PC-3 (cell line): ENCODE measurements around the gene PRDM10. TPM values are rescaled to one million over a fixed set of nuclear protein-coding genes. Genes with fewer than 3 reads are reported as not detected.

ENCODE experiments used
- ATAC-seq: fragments of 200-7000 bp; cut with Tn5 transposase; 2 replicates; pipeline ENCODE4 v1.9.1; 2020; ENCODE audit warnings: mild to moderate bottlenecking, moderate library complexity
- BruUV-seq: library from RNA; stranded (reverse); fragments of 400-500 nt; replicated peaks from 2 replicates; lab custom pipeline; 2021; lab: Mats Ljungman, UMichigan
- CTCF ChIA-PET: fragments of 300-600 bp; sonication (Branson Sonifier 250); formaldehyde crosslinking; loops from one replicate; lab custom pipeline; 2022; ENCODE audit warnings: antibody characterized with exemption; lab: Charles Lee
- POLR2A ChIA-PET: fragments of 300-600 bp; sonication (Branson Sonifier 250); formaldehyde crosslinking; loops from one replicate; lab custom pipeline; 2022; ENCODE audit warnings: antibody characterized with exemption; ENCODE audit not compliant: unreplicated experiment; lab: Charles Lee
- DNase-seq: peaks from one replicate; pipeline ENCODE4 v3.0.0-alpha.2; 2015
- H2AFZ ChIP-seq: fragments of 300-600 bp; sonication (generic); 2 replicates; pipeline ENCODE4 v1.6.0; 2016; ENCODE audit warnings: antibody characterized with exemption, low read length
- H3F3A ChIP-seq: fragments of 300-600 bp; sonication (generic); one replicate; pipeline ENCODE4 v1.6.0; 2017; ENCODE audit warnings: antibody characterized with exemption, low read length, control low read depth, mild to moderate bottlenecking; ENCODE audit not compliant: unreplicated experiment
- H3K27ac ChIP-seq: fragments of 300-600 bp; sonication (generic); 2 replicates; pipeline ENCODE4 v1.5.1; 2016; ENCODE audit warnings: mild to moderate bottlenecking, low read length
- H3K27me3 ChIP-seq: fragments of 300-600 bp; sonication (generic); 2 replicates; pipeline ENCODE4 v1.6.1; 2016; ENCODE audit warnings: low read length, mixed read lengths
- H3K36me3 ChIP-seq: fragments of 300-600 bp; sonication (generic); 2 replicates; pipeline ENCODE4 v1.6.1; 2016; ENCODE audit warnings: low read depth, mixed run types, low read length, mixed read lengths
- H3K4me1 ChIP-seq: fragments of 300-600 bp; sonication (generic); 2 replicates; pipeline ENCODE4 v1.5.1; 2016; ENCODE audit warnings: low read length; ENCODE audit not compliant: insufficient read depth
- H3K4me2 ChIP-seq: fragments of 300-600 bp; sonication (generic); 2 replicates; pipeline ENCODE4 v1.6.0; 2016; ENCODE audit warnings: low read length
- H3K4me3 ChIP-seq: fragments of 300-600 bp; sonication (generic); 2 replicates; pipeline ENCODE4 v1.5.1; 2016; ENCODE audit warnings: mild to moderate bottlenecking, low read length, mixed read lengths
- H3K79me2 ChIP-seq: fragments of 300-600 bp; sonication (generic); 2 replicates; pipeline ENCODE4 v1.6.1; 2017; ENCODE audit warnings: low read length, mixed read lengths
- H3K9ac ChIP-seq: fragments of 300-600 bp; sonication (generic); 2 replicates; pipeline ENCODE4 v1.6.0; 2016; ENCODE audit warnings: mild to moderate bottlenecking, low read length
- H3K9me2 ChIP-seq: fragments of 300-600 bp; sonication (generic); replicated peaks from 2 replicates; pipeline ENCODE4 v1.6.1; 2016; ENCODE audit warnings: mixed run types, low read length, mixed read lengths
- H3K9me3 ChIP-seq: fragments of 300-600 bp; sonication (generic); 2 replicates; pipeline ENCODE4 v1.6.1; 2016; ENCODE audit warnings: low read length, mixed read lengths
- H4K20me1 ChIP-seq: fragments of 300-600 bp; sonication (generic); 2 replicates; pipeline ENCODE4 v1.6.1; 2016; ENCODE audit warnings: low read length, mixed read lengths
- CTCF ChIP-seq: fragments of 300-600 bp; sonication (generic); conservative IDR thresholded peaks from 2 replicates; pipeline ENCODE4 v1.5.1; 2017; ENCODE audit warnings: antibody characterized with exemption, low read depth, mild to moderate bottlenecking, low read length
- EZH2 ChIP-seq: fragments of 300-600 bp; sonication (generic); IDR thresholded peaks from one replicate; pipeline ENCODE4 v1.6.1; 2017; ENCODE audit warnings: antibody characterized with exemption, mild to moderate bottlenecking, low read length; ENCODE audit not compliant: unreplicated experiment
- EZH2phosphoT487 ChIP-seq: fragments of 300-600 bp; sonication (generic); IDR thresholded peaks from 2 replicates; pipeline ENCODE4 v1.6.1; 2018; ENCODE audit warnings: mild to moderate bottlenecking, antibody characterized with exemption, low read length, borderline replicate concordance
- intact Hi-C: fragments of 100-400 bp; cut with micrococcal nuclease; formaldehyde crosslinking; loops from 2 replicates; pipeline ENCODE4 v1.9.0; 2023
- total RNA-seq: library from RNA; depleted of rRNA; stranded (reverse); fragments of >200 nt; gene quantifications from 2 replicates; pipeline ENCODE4 v1.2.3, GENCODE V29; 2014

Gene PRDM10
- total RNA-seq, 1 experiment from 2014 or later: 7.3 TPM

DNA sequence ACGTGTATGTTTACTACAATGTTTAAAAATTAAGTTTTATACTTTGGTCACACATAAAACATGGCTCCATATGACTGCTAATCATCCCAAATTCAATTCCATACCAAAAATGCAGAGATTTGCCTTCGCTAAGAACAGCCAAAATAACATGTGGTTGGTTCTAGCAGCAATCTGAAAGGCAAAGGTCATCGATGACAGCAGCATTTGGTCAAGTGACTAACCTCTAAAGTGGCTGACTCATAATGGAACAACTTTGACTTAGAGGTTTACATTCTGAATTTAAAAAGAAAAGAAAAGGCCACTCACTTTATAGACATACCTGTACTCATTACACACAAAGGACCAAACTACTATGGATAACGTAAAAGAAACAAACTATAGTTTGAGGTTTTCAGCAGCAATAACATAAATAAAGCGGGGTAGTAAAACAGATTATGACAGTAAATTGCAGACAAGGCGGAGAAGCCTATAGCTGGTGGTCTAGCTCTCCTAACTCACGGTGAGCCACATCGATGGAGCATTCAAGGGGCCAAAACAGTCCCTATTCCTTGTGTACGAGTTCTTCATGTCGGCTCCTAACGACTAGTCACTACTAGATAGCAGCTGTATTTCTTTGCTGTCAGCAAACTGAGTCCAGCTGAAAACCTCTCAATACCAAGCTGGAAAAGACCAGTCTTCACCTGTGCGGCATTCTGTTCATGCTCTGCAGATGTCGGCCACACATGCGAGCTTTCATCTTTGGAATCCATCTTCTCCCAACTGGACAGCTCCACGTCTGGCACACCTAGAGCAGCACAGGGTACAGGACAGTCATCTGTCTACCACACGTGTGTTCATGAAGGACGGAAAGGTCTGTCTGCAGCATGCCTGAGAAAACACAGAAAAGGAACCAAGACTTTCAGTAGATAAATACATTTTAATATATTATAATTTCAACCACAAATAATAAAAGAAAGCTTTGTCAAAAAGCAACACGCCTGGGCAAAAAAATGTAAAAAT, 42.1 kb downstream of the PRDM10 start:
- Histone ChIP-seq H3K9me2 (no peaks in the 10 kb centered on the region), H3K9me3 (no peaks in the 10 kb centered on the region), H3K27ac (peak overlapping the region; percentile 55), H3K4me3 (peak overlapping the region; percentile 8; the same call in 1 of the 2 replicates), H3K27me3 (no peaks in the 10 kb centered on the region), H3K4me2 (peak overlapping the region; percentile 46), H3K36me3 (no peaks in the 10 kb centered on the region), H3K9ac (no peak overlapping the region), H4K20me1 (no peaks in the 10 kb centered on the region), H2AFZ (no peak overlapping the region), H3K79me2 (no peaks in the 10 kb centered on the region), H3K4me1 (peaks cover 19% of the 10 kb centered on the region), H3F3A (no peaks in the 10 kb centered on the region)
- TF ChIP-seq EZH2: no peak
- no peak for TF ChIP-seq CTCF
- TF ChIP-seq EZH2phosphoT487: no peak
- DNase-seq (peak; percentile 98), ATAC-seq (peak; percentile 99)
- BruUV-seq: no TSS peak
- ChIA-PET CTCF (interaction anchor here (0.5 kb wide), 2 partner anchors 98 to 252 kb away, joined by 3 read pairs; no protein-coding TSS in a partner anchor), POLR2A (interaction anchor here (0.5 to 0.6 kb wide), 2 partner anchors 171 to 221 kb away, joined by 3 to 9 read pairs; no protein-coding TSS in a partner anchor)
- intact Hi-C loops: loop anchor here (2.0 kb wide), 1 partner anchor 42 kb away; the partner anchor contains the start of gene PRDM10

DNA sequence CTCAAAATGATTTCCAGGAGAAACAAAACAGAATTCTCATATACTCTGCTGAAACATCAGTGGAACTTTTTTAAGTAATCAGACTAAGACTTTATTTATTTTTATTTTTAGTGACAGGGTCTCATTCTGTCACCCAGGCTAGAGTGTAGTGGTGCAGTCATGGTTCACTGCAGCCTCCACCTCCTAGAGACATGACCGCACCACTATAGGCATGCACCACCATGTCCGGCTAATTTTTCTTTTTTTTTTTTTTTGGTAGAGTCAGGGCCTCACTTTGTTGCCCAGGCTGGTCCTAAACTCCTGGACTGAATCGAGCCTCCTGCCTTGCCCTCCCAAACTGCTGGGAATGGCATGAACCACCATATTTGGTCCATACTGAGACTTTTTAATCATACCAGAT, 42.9 kb downstream of the PRDM10 start:
- Histone ChIP-seq H3K27me3 (no peaks in the 10 kb centered on the region), H3K36me3 (no peaks in the 10 kb centered on the region), H3K9me2 (no peaks in the 10 kb centered on the region), H3F3A (no peaks in the 10 kb centered on the region), H4K20me1 (no peaks in the 10 kb centered on the region), H3K4me3 (no peak overlapping the region), H3K4me2 (no peak overlapping the region), H3K4me1 (peaks cover 19% of the 10 kb centered on the region), H3K9me3 (no peaks in the 10 kb centered on the region), H3K79me2 (no peaks in the 10 kb centered on the region), H3K9ac (no peak overlapping the region), H2AFZ (no peak overlapping the region), H3K27ac (no peak overlapping the region)
- DNase-seq (no peak), ATAC-seq (no peak)
- intact Hi-C loops: loop anchor here (2.0 kb wide), 1 partner anchor 43 kb away; the partner anchor contains the start of gene PRDM10
- TF ChIP-seq EZH2phosphoT487 (no peak), CTCF (no peak), EZH2 (no peak)
- no TSS peak for BruUV-seq
- POLR2A ChIA-PET: no interaction called here
- CTCF ChIA-PET: no interaction called here
